HG02885 (cell line): ENCODE data around the gene FTCDNL1.

ENCODE experiments used
- ATAC-seq: cut with Tn5 transposase; IDR thresholded peaks from one replicate; pipeline ENCODE4 v1.9.1; 2021; ENCODE audit warnings: mild to moderate bottlenecking; ENCODE audit not compliant: unreplicated experiment, poor library complexity

The FTCDNL1 gene

GRCh38 chr2:199850718-199851500, at the start of gene FTCDNL1:
Gene FTCDNL1, minus strand, starts transcription at chr2:199851192. Its CDS starts 2,230 bp downstream, at chr2:199848962.
- peak; percentile 96 for ATAC-seq

- no peak for ATAC-seq
These were observed 45.6 kb upstream of the FTCDNL1 start for GRCh38 chr2:199896617-199897016.

GRCh38 chr2:199895406-199895805, 44.4 kb upstream of the FTCDNL1 start:
- no peak for ATAC-seq

GRCh38 chr2:199883474-199884212, 32.7 kb upstream of the FTCDNL1 start:
- ATAC-seq = no peak

- no peak for ATAC-seq
These were observed 31.7 kb upstream of the FTCDNL1 start for GRCh38 chr2:199882667-199883066.

GRCh38 chr2:199875400-199875799, 24.4 kb upstream of the FTCDNL1 start:
- no peak for ATAC-seq

GRCh38 chr2:199874209-199874608, 23.2 kb upstream of the FTCDNL1 start:
- ATAC-seq = no peak

- ATAC-seq = no peak
These were observed 19.6 kb upstream of the FTCDNL1 start for GRCh38 chr2:199870581-199870980.

GRCh38 chr2:199869653-199870052, 18.7 kb upstream of the FTCDNL1 start:
- no peak for ATAC-seq

GRCh38 chr2:199869227-199869541, 18.2 kb upstream of the FTCDNL1 start:
- ATAC-seq = no peak

GRCh38 chr2:199868431-199869226, 17.6 kb upstream of the FTCDNL1 start:
- no peak for ATAC-seq

GRCh38 chr2:199865905-199866304, 14.9 kb upstream of the FTCDNL1 start:
- ATAC-seq = no peak

- ATAC-seq = no peak
These were observed 11.8 kb upstream of the FTCDNL1 start for GRCh38 chr2:199862788-199863187.

- ATAC-seq = no peak
These were observed 10.3 kb upstream of the FTCDNL1 start for GRCh38 chr2:199861132-199861774.

GRCh38 chr2:199855812-199856211, 4.8 kb upstream of the FTCDNL1 start:
- no peak for ATAC-seq

GRCh38 chr2:199851883-199852282, 891 bp upstream of the FTCDNL1 start:
- no peak for ATAC-seq

GRCh38 chr2:199851501-199851810, 464 bp upstream of the FTCDNL1 start:
- no peak for ATAC-seq

- no peak for ATAC-seq
These were observed 724 bp downstream of the FTCDNL1 start for GRCh38 chr2:199850218-199850717.

- no peak for ATAC-seq
These were observed 2.4 kb downstream of the FTCDNL1 start for GRCh38 chr2:199848389-199849130.
